ENCODE results near the gene PPP3R1. TPM values are rescaled to one million over a fixed set of nuclear protein-coding genes. Genes with fewer than 3 reads are reported as not detected.
"Not testable (repeated sequence)": the region's sequence is repeated elsewhere in the genome, so short reads cannot be mapped to it uniquely, and the experiment has no call there.

The PPP3R1 gene
- total RNA-seq, 1 donor from 2014 or later: 54.5 TPM

DNA sequence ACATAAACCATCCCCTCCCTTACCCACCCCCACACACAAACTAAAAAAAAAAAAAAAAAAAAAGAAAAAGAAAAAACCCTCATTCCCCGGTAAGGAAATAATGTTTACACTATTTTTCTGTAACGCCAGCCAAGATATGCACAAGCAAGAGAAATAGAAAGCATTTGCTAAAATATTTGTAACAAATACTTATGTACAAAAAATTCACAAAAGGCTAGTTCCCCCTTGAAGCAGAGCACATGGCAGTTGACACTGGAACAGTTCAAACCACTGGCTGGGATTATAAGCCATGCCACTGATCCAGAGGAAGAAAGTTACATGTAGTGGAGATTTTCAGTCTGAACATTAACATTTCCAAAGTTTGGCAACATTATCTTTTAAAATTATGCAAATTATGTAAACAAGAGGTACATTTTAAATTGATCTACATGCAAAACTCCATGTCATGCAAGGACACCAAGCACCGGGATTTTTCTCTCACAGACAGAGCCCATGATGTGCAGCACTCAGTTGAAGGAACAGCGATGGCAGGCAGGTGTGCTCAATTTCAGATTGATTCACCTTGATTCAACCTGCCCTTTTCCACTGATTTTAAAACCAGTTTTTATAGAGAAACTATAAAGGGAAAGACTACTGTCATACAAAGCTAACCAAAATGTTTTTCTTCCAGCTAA is 73.2 kb downstream of the PPP3R1 start:
- TF ChIP-seq, protein P1, sequence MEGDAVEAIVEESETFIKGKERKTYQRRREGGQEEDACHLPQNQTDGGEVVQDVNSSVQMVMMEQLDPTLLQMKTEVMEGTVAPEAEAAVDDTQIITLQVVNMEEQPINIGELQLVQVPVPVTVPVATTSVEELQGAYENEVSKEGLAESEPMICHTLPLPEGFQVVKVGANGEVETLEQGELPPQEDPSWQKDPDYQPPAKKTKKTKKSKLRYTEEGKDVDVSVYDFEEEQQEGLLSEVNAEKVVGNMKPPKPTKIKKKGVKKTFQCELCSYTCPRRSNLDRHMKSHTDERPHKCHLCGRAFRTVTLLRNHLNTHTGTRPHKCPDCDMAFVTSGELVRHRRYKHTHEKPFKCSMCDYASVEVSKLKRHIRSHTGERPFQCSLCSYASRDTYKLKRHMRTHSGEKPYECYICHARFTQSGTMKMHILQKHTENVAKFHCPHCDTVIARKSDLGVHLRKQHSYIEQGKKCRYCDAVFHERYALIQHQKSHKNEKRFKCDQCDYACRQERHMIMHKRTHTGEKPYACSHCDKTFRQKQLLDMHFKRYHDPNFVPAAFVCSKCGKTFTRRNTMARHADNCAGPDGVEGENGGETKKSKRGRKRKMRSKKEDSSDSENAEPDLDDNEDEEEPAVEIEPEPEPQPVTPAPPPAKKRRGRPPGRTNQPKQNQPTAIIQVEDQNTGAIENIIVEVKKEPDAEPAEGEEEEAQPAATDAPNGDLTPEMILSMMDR (IDR thresholded peaks at IDR 0.05): no peak
- intact Hi-C loops (cut with DNase I): no loop called here
- peaks cover 76% of the 10 kb centered on the region for H3K36me3 ChIP-seq

DNA sequence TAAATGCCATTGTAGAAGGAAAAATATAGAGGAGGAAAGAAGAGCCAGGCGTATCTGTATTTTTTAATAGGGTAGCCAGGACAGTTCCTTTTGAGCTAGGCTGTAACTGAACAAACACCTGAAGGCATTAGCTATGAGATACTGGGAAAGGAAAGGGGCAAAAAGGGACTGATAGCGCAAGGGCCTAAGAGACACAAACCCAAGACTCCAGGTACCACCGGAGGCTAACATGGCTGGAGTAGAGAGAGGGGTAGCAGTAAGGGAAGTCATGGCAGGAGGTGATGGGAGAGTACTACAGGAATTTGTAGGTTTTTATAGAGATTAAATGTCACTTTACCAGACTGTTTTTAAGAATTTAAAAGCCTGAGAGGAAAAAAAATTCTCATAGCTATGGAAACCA is 73.9 kb downstream of the PPP3R1 start:
- peaks cover 5% of the 10 kb centered on the region for H3K4me1 ChIP-seq
- H3K9me3 ChIP-seq: no peaks in the 10 kb centered on the region
- H3K27me3 ChIP-seq (ENCODE audit: low read depth): no peaks in the 10 kb centered on the region
- TF ChIP-seq, protein P1 (IDR thresholded peaks at IDR 0.05): no peak
- H3K4me3 ChIP-seq: no peak overlapping the region
- ATAC-seq (no peak), DNase-seq (no peak)
- intact Hi-C loops (cut with DNase I): no loop called here
- H3K27ac ChIP-seq: no peak overlapping the region
- H3K36me3 ChIP-seq: peaks cover 76% of the 10 kb centered on the region

More for the DNA sequence above, 73.2 kb downstream of the PPP3R1 start:
- ATAC-seq: no peak
- no peak for DNase-seq
- H3K27me3 ChIP-seq (ENCODE audit: low read depth): no peaks in the 10 kb centered on the region
- H3K9me3 ChIP-seq: no peaks in the 10 kb centered on the region
- no peak overlapping the region for H3K4me3 ChIP-seq
- no peak overlapping the region for H3K27ac ChIP-seq
- H3K4me1 ChIP-seq: peaks cover 5% of the 10 kb centered on the region

DNA sequence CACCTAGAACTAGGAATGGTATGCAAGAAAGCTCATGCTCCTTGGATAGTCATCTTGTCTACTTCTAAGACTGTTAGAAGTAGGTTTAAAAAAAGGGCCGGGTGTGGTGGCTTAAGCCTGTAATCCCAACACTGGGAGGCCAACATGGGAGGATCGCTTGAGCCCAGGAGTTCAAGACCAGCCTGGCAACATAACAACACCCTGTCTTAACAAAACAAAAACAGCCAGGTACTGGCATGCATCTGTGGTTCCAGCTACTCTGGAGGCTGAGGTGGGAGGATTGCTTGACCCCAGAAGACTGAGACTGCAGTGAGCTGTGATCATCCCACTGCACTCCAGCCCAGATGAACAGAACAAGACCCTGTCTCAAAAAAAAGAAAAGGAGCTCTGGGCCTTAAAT is 74.8 kb downstream of the PPP3R1 start:
- peaks cover 5% of the 10 kb centered on the region for H3K4me1 ChIP-seq
- ATAC-seq: no peak

DNA sequence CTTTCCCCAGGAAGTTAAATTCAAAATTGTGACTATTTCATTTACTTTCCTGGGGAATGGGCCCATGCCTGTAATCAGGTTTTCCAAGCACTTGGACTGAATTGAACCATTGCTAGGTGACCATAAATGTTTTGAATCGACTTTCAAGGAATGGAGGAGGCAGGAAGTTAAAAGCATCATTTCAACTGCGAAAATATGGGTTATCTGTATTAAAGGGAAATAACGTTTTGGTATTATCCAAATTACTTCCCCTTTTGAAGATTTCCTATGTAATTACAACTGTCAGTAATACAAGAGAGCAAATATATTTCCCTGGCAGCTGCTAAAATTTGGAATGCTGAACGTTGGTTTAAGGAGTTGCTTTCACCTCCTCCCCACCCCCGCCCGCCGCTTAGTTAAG is 75.7 kb downstream of the PPP3R1 start:
- intact Hi-C loops (cut with DNase I): no loop called here
- TF ChIP-seq, protein P1 (IDR thresholded peaks at IDR 0.05): no peak
- ATAC-seq: no peak
- H3K9me3 ChIP-seq: no peaks in the 10 kb centered on the region
- no peak for DNase-seq
- peaks cover 82% of the 10 kb centered on the region for H3K36me3 ChIP-seq
- H3K4me3 ChIP-seq: no peak overlapping the region
- no peaks in the 10 kb centered on the region for H3K27me3 ChIP-seq (ENCODE audit: low read depth)
- no peak overlapping the region for H3K27ac ChIP-seq
- H3K4me1 ChIP-seq: peaks cover 5% of the 10 kb centered on the region

More for the DNA sequence above, 74.8 kb downstream of the PPP3R1 start:
- H3K27ac ChIP-seq: no peak overlapping the region
- peaks cover 75% of the 10 kb centered on the region for H3K36me3 ChIP-seq
- TF ChIP-seq, protein P1 (IDR thresholded peaks at IDR 0.05): no peak
- DNase-seq: no peak
- no peaks in the 10 kb centered on the region for H3K27me3 ChIP-seq (ENCODE audit: low read depth)
- H3K9me3 ChIP-seq: no peaks in the 10 kb centered on the region
- intact Hi-C loops (cut with DNase I): no loop called here
- H3K4me3 ChIP-seq: no peak overlapping the region

DNA sequence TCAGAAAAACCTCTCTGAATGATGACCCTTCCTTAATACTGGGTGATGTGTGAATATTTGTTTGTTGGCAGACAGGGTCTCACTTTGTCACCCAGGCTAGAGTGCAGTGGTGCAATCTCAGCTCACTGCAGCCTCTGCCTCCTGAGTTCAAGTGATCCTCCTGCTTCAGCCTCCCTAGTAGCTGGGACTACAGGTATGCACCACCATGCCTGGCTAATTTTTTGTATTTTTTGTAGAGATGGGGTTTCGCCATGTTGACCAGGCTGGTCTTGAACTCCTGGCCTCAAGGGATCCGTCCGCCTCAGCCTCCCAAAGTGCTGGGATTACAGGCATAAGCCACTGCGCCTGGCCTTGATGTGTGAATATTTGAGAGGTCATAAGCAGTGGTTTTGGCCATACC is 77.1 kb downstream of the PPP3R1 start:
- H3K27me3 ChIP-seq (ENCODE audit: low read depth); H3K27ac ChIP-seq; H3K4me3 ChIP-seq; DNase-seq; H3K9me3 ChIP-seq; ATAC-seq; H3K4me1 ChIP-seq; intact Hi-C loops (cut with DNase I): not testable (repeated sequence)
- H3K36me3 ChIP-seq: peaks cover 74% of the 10 kb centered on the region

DNA sequence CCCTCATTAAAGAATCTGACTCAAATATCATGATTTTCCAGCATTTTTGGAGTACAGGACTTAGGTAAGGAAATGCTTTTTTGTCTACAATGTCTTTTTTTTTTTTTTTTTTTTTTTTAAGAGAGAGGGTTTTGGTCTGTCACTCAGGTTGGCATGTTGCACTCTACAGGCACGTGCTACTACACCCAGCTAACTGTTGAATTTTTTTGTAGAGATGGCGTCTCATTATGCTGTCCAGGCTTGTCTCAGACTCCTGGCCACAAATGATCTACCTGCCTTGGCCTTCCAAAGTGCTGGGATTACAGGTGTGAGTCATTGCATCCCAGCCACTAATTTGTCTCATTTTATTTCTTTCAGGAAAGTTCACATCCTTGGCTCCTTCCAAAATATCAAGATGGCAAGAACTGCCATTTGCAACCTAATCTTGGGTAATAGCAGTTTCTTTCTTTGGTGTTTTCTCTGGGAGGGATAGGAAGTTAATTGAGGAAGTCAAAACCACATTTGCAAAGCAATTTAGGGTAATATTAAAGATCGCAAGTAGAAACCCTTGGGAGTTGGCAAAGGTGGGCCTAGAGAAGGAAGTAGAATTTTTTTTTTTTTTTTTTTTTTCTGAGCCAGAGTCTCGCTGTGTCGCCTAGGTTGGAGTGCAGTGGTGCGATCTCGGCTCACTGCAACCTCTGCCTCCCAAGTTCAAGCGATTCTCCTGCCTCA is 79.2 kb downstream of the PPP3R1 start:
- no peak overlapping the region for H3K27ac ChIP-seq
- H3K4me3 ChIP-seq: no peak overlapping the region
- no peaks in the 10 kb centered on the region for H3K4me1 ChIP-seq
- DNase-seq (no peak), ATAC-seq (peak; percentile 48 to 51)
- TF ChIP-seq, protein P1 (IDR thresholded peaks at IDR 0.05): no peak
- H3K36me3 ChIP-seq: peaks cover 71% of the 10 kb centered on the region
- no peaks in the 10 kb centered on the region for H3K27me3 ChIP-seq (ENCODE audit: low read depth)
- intact Hi-C loops (cut with DNase I): no loop called here
- no peaks in the 10 kb centered on the region for H3K9me3 ChIP-seq

All from lower lobe of right lung (tissue), 2 donors.